WTC11 (cell line): Measurements from ENCODE around the gene PDLIM4. TPM values are rescaled to one million over a fixed set of nuclear protein-coding genes. Genes with fewer than 3 reads are reported as not detected.

Experiments used
- ATAC-seq: fragments of 200-7000 bp; cut with Tn5 transposase; 2 replicates; pipeline ENCODE4 v1.10.0; 2021; ENCODE audit warnings: mild to moderate bottlenecking, moderate library complexity
- CTCF ChIA-PET: fragments of 300-600 bp; sonication (Branson Sonifier 250); formaldehyde crosslinking; loops from one replicate; lab custom pipeline; 2021; ENCODE audit warnings: antibody characterized with exemption; lab: Charles Lee
- POLR2A ChIA-PET: fragments of 350-600 bp; sonication (Branson Sonifier 250); formaldehyde crosslinking; loops from one replicate; lab custom pipeline; 2021; ENCODE audit warnings: antibody characterized with exemption; lab: Charles Lee
- DNase-seq: peaks from one replicate; pipeline ENCODE4 v3.0.0; 2021; ENCODE audit warnings: low spot score
- H3K27ac Mint-ChIP-seq: 2 replicates; pipeline ENCODE4 v1.8.0; 2021; ENCODE audit warnings: mixed read lengths
- H3K27me3 Mint-ChIP-seq: 2 replicates; pipeline ENCODE4 v1.8.0; 2021; ENCODE audit warnings: low read depth, mild to moderate bottlenecking, moderate library complexity, mixed read lengths
- H3K36me3 Mint-ChIP-seq: 2 replicates; pipeline ENCODE4 v1.8.0; 2021; ENCODE audit warnings: mixed read lengths
- H3K4me1 Mint-ChIP-seq: 2 replicates; pipeline ENCODE4 v1.8.0; 2022; ENCODE audit warnings: mixed read lengths
- H3K4me3 Mint-ChIP-seq: 2 replicates; pipeline ENCODE4 v1.8.0; 2021; ENCODE audit warnings: mild to moderate bottlenecking, moderate library complexity, mixed read lengths
- H3K9me3 Mint-ChIP-seq: 2 replicates; pipeline ENCODE4 v1.8.0; 2021; ENCODE audit warnings: mixed read lengths
- CREB1 ChIP-seq: sonication (generic); formaldehyde crosslinking; IDR thresholded peaks from 2 replicates; pipeline ENCODE4 v1.8.0; 2023; ENCODE audit warnings: mild to moderate bottlenecking, missing genetic modification reagents
- E2F4 ChIP-seq: sonication (generic); formaldehyde crosslinking; IDR thresholded peaks from 2 replicates; pipeline ENCODE4 v1.8.1; 2022; ENCODE audit warnings: low read depth, mild to moderate bottlenecking, moderate library complexity, missing genetic modification reagents, borderline replicate concordance
- EMX1 ChIP-seq: fragments of 250-450 bp; sonication (Bioruptor Pico); IDR thresholded peaks from 2 replicates; pipeline ENCODE4 v1.8.0; 2021; ENCODE audit warnings: mild to moderate bottlenecking
- FOXJ3 ChIP-seq: sonication (generic); formaldehyde crosslinking; IDR thresholded peaks from 2 replicates; pipeline ENCODE4 v1.9.0; 2021; ENCODE audit warnings: missing genetic modification reagents, mild to moderate bottlenecking, borderline replicate concordance
- IRF2 ChIP-seq: sonication (generic); formaldehyde crosslinking; IDR thresholded peaks from 2 replicates; pipeline ENCODE4 v1.8.0; 2022; ENCODE audit warnings: low read depth, missing genetic modification reagents, borderline replicate concordance
- MYBL2 ChIP-seq: sonication (generic); formaldehyde crosslinking; IDR thresholded peaks from 2 replicates; pipeline ENCODE4 v1.8.1; 2023; ENCODE audit warnings: mild to moderate bottlenecking, moderate library complexity, missing genetic modification reagents
- NFATC4 ChIP-seq: fragments of 250-450 bp; sonication (Bioruptor Pico); IDR thresholded peaks from 2 replicates; pipeline ENCODE4 v1.9.0; 2021; ENCODE audit warnings: mild to moderate bottlenecking
- NR3C1 ChIP-seq: sonication (generic); formaldehyde crosslinking; conservative IDR thresholded peaks from 2 replicates; pipeline ENCODE4 v1.8.1; 2023; ENCODE audit warnings: low read depth, mild to moderate bottlenecking, missing genetic modification reagents
- PRRX2 ChIP-seq: fragments of 250-450 bp; sonication (Bioruptor Pico); IDR thresholded peaks from 2 replicates; pipeline ENCODE4 v1.8.0; 2021; ENCODE audit warnings: mild to moderate bottlenecking
- TEAD4 ChIP-seq: sonication (generic); formaldehyde crosslinking; IDR thresholded peaks from 2 replicates; pipeline ENCODE4 v1.8.0; 2022; ENCODE audit warnings: mild to moderate bottlenecking, missing genetic modification reagents
- USF2 ChIP-seq: sonication (generic); formaldehyde crosslinking; IDR thresholded peaks from 2 replicates; pipeline ENCODE4 v1.8.1; 2023; ENCODE audit warnings: mild to moderate bottlenecking, missing genetic modification reagents, moderate library complexity
- ZNF396 ChIP-seq: fragments of 250-450 bp; sonication (Bioruptor Pico); IDR thresholded peaks from 2 replicates; pipeline ENCODE4 v1.8.0; 2021; ENCODE audit warnings: mild to moderate bottlenecking, moderate library complexity, borderline replicate concordance
- ZNF416 ChIP-seq: fragments of 250-450 bp; sonication (Bioruptor Pico); IDR thresholded peaks from 2 replicates; pipeline ENCODE4 v1.9.0; 2021; ENCODE audit warnings: mild to moderate bottlenecking, inconsistent platforms
- total RNA-seq: library from RNA; stranded (reverse); gene quantifications from 3 replicates; pipeline ENCODE4 v1.2.3, GENCODE V29; 2021
- TF ChIP-seq, protein P1 (sequence below): sonication (generic); formaldehyde crosslinking; IDR thresholded peaks from 2 replicates; pipeline ENCODE4 v1.8.0; 2022; ENCODE audit warnings: mild to moderate bottlenecking, missing genetic modification reagents
- TF ChIP-seq, protein P2 (sequence below): fragments of 250-450 bp; sonication (Bioruptor Pico); conservative IDR thresholded peaks from 2 replicates; pipeline ENCODE4 v1.9.0; 2021; ENCODE audit warnings: mild to moderate bottlenecking
- TF ChIP-seq, protein P3 (sequence below): sonication (generic); formaldehyde crosslinking; IDR thresholded peaks from 2 replicates; pipeline ENCODE4 v1.8.1; 2023; ENCODE audit warnings: mild to moderate bottlenecking, moderate library complexity, missing genetic modification reagents

PDLIM4 gene
- total RNA-seq, 1 experiment from 2014 or later = 11.4 TPM

- no peak for TF ChIP-seq NFATC4
- no peak for TF ChIP-seq USF2
- TF ChIP-seq E2F4 (CRISPR knock-in tag) = no peak
- no peak for TF ChIP-seq FOXJ3 (CRISPR knock-in tag)
- TF ChIP-seq, protein P1, sequence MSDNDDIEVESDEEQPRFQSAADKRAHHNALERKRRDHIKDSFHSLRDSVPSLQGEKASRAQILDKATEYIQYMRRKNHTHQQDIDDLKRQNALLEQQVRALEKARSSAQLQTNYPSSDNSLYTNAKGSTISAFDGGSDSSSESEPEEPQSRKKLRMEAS = no peak
- TF ChIP-seq CREB1 (CRISPR knock-in tag) = no peak
- TF ChIP-seq, protein P2, sequence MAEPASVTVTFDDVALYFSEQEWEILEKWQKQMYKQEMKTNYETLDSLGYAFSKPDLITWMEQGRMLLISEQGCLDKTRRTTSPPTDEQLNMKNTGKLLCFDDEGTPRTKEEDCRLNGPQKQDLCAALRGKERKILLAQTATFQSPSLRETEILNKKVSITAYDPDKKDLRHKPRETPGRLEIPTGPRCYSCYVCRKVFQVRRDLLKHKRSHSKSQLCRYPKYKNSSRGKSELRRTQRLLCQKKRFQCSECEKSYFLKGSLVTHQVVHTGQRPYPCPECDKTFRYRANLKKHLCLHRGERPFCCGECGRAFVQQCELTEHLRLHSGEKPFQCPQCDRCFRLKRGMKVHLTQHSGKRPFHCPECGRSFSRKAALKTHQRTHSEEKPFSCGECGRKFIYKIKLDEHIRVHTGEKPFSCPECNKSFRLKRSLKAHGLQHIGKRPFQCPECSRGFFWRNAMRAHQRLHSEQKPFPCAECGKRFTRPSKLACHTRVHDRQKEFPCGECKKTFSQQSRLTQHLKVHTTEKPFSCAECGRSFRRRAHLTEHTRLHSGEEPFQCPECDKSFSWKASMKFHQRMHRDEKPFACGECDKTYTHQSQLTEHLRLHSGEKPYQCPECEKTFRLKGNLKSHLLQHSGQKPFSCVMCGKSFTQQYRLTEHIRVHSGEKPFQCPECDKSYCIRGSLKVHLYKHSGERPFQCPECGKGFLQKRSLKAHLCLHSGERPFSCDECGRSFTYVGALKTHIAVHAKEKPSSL = no peak
- no peak for TF ChIP-seq NR3C1
- TF ChIP-seq, all 79 proteins: peak for 0
Observed at GRCh38 chr5:132253452-132254320, 3.8 kb upstream of the PDLIM4 start (continued).

DNA sequence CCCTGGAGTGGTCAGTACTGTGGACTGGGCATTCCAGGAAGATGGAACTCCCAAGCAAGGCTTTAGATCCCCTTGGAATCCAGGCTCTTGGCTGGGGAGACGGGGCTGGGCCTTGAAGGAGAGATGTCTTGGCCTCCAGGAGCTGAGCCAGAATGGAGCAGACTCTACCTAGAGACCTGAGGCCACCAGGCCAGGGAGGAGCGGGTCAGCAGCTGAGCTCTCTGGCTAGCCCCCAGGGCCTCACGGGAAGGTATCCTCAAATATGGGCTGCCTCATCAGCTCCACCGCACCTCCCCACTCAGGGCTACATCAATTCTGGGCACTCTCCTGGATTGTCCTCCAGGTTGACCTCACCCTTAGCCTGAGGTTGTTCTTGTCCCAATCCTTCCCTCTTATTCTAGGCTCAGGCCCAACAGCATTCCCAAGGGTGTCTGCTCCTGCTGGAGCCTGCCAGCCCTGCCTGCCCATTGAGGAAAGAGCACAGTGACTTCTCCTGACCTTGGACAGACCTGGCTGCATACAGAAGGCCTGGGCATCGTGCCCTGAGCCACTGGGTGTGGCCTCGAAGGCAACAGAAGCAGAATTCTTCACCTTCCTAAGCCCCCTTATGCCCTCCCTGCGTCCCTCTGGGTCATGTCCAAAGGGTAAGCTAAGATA lies 3.0 kb upstream of the PDLIM4 start:
- H3K4me1 Mint-ChIP-seq = peaks cover 15% of the 10 kb centered on the region
- TF ChIP-seq EMX1 (CRISPR knock-in tag) (no peak), ZNF416 (CRISPR knock-in tag) (no peak), PRRX2 (CRISPR knock-in tag) (no peak), IRF2 (CRISPR knock-in tag) (no peak), ZNF396 (CRISPR knock-in tag) (no peak), TEAD4 (CRISPR knock-in tag) (no peak), MYBL2 (CRISPR knock-in tag) (no peak)
- TF ChIP-seq, protein P3, sequence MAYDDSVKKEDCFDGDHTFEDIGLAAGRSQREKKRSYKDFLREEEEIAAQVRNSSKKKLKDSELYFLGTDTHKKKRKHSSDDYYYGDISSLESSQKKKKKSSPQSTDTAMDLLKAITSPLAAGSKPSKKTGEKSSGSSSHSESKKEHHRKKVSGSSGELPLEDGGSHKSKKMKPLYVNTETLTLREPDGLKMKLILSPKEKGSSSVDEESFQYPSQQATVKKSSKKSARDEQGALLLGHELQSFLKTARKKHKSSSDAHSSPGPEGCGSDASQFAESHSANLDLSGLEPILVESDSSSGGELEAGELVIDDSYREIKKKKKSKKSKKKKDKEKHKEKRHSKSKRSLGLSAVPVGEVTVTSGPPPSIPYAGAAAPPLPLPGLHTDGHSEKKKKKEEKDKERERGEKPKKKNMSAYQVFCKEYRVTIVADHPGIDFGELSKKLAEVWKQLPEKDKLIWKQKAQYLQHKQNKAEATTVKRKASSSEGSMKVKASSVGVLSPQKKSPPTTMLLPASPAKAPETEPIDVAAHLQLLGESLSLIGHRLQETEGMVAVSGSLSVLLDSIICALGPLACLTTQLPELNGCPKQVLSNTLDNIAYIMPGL (CRISPR knock-in tag) = no peak
- TF ChIP-seq, protein P2 = no peak
- H3K4me3 Mint-ChIP-seq = no peak overlapping the region
- CTCF ChIA-PET = no interaction called here
- DNase-seq (no peak), ATAC-seq (no peak)
- peaks cover 20% of the 10 kb centered on the region for H3K27me3 Mint-ChIP-seq
- no peak overlapping the region for H3K27ac Mint-ChIP-seq
- no peaks in the 10 kb centered on the region for H3K36me3 Mint-ChIP-seq
- no peaks in the 10 kb centered on the region for H3K9me3 Mint-ChIP-seq
- POLR2A ChIA-PET = no interaction called here
